Hypothalamus (tissue), 51 donors: ENCODE results near the gene APOC1.
A peak's percentile ranks its signal among the peaks of the same experiment; 100 is the strongest.
"Not testable (repeated sequence)": the region's sequence is repeated elsewhere in the genome, so short reads cannot be mapped to it uniquely, and the experiment has no call there.

Source experiments
- DNase-seq, 51 donors: peaks; one replicate each; lab custom pipeline; 2025; lab: John Stamatoyannopoulos, UW

APOC1 gene

DNA sequence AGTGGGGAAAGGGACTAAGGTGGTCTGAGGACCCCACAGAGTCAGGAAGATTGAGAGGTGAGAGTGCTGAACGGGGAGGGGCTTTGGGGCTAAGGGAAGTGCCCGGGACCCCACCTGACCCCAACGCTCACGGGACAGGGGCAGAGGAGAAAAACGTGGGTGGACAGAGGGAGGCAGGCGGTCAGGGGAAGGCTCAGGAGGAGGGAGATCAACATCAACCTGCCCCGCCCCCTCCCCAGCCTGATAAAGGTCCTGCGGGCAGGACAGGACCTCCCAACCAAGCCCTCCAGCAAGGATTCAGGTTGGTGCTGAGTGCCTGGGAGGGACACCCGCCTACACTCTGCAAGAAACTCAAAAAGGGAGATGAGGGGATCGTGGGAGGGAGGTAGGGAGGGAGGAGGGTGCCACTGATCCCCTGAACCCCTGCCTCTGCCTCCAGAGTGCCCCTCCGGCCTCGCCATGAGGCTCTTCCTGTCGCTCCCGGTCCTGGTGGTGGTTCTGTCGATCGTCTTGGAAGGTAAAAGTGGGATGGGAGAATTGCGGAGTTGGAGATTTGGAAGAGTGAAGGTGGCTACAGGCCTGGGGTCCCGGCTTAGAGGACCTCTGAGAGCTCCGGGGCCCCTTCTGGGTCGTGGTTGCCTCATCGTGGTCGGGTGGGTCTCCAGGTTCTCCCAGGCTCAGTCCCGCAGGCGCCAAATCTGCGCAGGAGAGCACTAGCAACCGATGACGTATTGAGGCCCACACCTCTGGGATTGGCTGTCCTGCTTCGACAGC lies at the start of gene APOC1:
APOC1 (plus strand) TSS at position 176 of the 774 bp plus-strand sequence; CDS start at position 460, 284 bp downstream.
- DNase-seq: peak in 50 of 51 donors; percentile 16 to 90 (median 72)

DNA sequence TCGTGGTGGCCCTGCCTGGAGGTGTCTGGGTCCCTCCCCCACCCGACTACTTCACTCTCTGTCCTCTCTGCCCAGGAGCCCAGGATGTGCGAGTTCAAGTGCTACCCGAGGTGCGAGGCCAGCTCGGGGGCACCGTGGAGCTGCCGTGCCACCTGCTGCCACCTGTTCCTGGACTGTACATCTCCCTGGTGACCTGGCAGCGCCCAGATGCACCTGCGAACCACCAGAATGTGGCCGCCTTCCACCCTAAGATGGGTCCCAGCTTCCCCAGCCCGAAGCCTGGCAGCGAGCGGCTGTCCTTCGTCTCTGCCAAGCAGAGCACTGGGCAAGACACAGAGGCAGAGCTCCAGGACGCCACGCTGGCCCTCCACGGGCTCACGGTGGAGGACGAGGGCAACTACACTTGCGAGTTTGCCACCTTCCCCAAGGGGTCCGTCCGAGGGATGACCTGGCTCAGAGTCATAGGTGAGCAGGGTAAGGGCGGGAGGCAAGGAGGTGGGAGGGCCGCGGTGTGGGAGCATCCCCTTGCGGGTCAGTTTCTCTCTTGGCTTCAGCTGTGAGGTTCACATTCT lies 49.1 kb upstream of the APOC1 start:
- DNase-seq: peak in 2 of 51 donors; percentile 5 to 7

DNA sequence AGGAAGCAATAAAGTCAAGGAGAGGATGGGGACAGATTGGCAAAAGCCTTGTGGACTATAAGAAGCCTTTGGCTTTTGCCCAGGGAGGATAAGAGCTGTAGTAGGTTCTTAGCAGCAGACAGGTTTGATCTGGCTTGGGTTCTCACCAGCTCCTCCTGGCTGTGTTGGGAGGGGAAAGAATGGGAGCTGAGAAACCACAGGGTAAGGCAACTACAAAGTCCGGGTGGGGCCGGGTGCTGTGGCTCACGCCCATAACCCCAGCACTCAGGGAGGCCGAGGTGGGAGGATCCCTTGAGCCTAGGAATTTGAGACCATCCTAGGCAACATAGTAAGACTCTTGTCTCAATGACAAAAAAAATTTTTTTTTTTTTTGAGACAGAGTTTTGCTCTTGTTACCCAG lies 47.7 kb upstream of the APOC1 start:
- DNase-seq: no peak

DNA sequence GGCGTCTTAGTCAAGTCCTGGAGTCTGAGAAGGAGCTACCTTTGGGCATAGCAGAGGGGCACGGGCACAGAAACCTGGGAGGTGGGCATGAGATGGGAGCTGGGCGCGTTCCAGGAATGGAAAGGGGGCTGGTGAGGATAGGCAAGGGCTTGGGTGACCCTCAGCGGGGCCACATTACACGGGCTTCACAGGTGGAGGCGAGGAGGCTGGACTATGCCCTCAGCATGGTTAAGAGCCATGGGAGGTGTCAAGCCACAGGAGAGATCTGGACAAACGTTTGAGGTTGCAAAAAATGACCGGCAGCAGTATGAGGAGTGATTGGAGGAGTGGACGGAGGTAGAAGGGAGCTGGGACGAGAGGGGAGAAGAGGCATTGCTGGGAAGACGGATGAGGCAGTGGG lies 46.8 kb upstream of the APOC1 start:
- no peak for DNase-seq

DNA sequence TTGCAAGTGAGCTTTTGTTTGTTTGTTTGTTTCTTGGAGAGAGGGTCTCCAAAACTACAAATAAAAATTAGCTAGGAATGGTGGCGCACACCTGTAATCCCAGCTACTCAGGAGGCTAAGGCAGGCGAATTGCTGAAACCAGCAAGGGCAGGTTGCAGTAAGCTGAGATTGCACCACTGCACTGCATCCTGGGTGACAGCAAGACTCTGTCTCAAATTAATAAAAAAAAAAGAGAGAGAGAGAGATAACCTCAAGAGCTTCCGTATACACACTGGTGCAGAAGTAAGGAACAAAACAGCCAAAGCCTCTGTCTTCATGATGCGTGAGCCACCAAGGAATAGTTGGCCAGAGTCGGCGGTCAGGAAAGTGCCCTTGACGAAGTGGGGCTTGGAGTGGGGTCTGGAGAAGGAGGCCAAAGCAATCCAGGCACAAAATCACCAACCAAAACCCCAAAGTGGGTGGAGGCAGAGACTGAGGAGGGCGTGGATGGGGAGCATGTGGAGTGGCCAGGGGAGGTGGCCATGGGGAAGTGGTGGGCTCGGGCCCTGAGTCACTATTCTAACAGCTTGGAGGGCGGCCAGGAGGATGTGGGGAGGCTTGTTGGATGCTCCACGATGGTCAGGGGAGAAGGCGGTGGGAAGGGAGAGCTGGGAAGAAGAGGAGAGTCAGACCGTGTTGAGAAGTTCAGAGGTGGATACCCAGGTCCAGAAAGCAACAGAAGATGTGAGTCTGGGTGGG lies 44.5 kb upstream of the APOC1 start:
- DNase-seq: peak in 11 of 51 donors; percentile 5 to 26 (median 13)

DNA sequence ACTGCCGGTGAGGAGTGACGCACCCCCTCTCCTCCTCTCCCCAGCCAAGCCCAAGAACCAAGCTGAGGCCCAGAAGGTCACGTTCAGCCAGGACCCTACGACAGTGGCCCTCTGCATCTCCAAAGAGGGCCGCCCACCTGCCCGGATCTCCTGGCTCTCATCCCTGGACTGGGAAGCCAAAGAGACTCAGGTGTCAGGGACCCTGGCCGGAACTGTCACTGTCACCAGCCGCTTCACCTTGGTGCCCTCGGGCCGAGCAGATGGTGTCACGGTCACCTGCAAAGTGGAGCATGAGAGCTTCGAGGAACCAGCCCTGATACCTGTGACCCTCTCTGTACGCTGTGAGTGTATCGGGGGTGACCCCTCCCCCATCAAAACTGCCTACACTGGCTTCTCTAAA lies 42.6 kb upstream of the APOC1 start:
- DNase-seq: no peak

DNA sequence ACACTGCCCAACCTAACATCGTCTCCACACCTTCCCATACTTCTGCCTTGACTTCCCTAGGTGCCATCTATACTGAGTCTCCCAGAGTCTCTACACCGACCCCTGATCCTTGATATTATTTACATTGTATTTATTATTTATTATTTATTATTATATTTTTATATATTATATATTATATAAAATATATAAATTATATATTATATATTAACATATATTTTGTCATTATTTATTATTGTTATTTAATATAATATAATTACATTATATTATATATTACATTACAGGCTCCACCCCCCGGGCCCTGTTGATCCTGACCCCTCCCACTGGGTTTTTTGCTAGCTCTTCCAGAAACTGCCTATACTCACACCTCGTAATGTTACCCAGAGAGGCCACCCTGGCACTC lies 41.7 kb upstream of the APOC1 start:
- DNase-seq: no peak

DNA sequence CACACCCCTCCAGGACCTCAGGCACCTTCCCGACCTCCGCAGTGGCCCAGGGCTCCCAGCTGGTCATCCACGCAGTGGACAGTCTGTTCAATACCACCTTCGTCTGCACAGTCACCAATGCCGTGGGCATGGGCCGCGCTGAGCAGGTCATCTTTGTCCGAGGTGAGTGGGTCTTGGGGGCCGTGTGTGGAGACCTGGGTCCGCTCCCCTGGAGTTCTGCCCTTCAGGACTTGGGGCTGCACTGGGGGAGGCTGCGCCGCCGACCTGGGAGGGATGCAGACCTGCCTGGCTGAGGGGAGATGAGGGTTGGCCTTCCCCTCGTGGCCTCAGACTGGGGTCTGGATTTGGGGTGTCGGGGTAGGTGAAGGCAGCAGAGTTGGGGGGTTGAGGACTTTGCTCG lies 40.1 kb upstream of the APOC1 start:
- DNase-seq: no peak

DNA sequence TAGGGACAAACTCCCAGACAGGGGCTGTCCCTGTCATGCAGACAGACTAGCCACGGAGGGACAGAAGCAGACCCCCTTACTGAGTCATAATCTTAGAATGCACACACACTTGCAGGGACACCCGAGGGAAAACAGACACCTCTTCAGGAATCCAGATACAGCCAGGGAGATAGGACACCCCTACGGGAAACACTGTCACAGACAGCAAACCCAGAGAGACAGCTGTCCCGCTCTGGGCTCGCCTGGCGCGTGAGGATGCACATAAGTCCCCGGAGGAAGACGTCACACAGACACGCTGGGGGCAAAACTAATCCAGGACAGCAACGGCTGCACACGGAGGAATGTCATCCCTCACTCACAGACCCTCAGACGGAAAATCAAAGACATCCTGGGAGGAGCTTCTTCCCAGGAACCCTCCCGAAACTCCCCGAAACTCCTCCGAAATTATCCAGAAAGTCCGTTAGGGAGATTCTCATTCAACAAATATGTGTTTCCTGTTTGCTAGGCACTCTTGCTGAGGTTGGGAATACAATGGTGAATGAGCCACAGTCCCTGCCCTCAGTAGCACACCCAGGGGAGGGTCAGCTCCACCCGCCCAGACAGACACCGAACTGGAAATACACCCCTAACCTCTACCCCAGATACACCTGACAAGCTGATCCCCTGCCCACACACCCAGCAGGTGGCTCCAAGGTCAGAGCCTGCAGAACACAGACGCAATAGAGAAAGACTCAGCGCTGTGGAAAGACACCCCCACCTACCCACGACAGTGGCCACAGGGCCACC lies 38.5 kb upstream of the APOC1 start:
- no peak for DNase-seq

DNA sequence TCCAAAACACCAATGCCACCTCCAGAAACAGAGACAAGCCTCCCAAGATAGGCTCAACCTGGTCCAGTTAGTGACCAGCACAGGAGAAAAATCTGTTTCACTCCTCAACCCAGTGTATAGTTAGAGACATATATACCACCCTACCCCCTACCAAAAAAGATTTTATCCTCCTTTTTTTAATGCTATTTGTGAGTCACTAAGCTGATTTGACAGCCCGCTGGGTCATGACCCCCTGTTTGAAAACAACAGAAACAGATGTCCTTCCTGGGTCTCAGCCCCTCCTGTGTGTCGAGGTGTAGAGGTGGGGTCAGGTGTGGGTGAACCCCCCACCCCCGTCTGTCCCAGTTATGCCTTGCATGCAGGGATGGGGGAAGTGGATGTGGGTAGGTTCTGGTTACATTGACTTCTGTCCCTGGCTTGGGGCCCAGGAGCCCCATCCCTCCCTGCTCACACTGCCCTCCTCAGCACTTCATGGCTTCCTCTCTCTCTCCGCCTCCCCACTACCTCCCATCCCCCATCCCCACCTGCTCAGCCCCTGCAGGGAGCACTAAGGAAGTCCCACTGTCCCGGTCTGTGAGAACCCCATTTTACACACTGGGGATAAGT lies 37.4 kb upstream of the APOC1 start:
- no peak for DNase-seq

DNA sequence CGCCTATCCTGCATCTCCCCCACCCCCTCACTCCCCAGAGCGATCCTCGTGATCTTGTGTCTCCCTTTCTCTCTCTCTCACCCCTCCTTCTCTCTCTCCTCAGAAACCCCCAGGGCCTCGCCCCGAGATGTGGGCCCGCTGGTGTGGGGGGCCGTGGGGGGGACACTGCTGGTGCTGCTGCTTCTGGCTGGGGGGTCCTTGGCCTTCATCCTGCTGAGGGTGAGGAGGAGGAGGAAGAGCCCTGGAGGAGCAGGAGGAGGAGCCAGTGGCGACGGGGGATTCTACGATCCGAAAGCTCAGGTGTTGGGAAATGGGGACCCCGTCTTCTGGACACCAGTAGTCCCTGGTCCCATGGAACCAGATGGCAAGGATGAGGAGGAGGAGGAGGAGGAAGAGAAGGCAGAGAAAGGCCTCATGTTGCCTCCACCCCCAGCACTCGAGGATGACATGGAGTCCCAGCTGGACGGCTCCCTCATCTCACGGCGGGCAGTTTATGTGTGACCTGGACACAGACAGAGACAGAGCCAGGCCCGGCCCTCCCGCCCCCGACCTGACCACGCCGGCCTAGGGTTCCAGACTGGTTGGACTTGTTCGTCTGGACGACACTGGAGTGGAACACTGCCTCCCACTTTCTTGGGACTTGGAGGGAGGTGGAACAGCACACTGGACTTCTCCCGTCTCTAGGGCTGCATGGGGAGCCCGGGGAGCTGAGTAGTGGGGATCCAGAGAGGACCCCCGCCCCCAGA lies 36.1 kb upstream of the APOC1 start:
- no peak for DNase-seq

DNA sequence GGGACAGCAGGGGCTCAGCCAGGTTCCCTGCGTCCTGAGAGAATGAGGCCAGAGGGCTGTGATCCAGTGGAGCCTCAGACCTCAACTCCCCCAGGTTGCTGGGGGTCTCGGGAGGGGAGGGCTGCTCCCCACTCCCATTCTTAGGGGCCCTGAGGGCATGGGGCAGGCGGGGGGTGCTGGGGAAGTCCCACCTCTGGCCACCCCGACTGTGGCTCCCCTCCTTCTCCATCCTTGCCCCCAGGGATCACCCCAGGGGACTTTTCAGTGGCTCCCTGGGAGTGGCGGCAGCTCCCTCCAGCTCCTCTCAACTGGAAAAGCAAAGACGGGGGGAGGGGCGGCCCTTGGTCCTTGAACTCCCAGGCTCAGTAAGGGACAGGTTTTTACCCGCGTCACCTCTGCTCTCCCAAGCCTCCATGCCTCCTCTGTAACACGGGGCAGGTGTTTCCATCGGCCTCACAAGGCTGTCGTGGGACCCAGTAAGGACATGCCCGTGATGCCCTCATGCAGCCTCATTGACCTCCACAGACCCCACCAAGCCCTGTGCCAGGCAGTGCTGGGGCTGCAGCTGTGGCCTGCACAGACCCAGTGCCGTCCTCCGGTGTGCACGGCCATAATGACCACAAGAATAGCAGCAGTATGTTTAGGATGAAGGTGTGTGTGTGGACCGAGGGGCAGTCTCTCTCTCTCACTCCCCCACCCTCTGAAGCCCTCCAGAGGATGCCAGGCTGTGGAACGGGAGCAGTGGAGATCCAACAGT lies 34.9 kb upstream of the APOC1 start:
- no peak for DNase-seq

DNA sequence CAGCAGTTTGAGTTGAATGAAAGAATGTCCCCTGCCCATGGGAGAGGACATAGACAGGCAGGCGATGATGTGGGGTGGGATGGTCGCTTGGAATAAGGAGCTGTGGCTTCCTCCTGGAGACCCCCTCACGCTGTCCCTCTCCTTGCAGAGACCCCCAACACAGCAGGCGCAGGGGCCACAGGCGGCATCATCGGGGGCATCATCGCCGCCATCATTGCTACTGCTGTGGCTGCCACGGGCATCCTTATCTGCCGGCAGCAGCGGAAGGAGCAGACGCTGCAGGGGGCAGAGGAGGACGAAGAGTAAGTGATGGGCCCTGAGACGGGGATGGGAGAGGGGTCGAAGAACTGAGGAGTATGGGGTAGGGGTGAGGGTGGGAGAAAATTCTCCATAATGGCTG lies 32.3 kb upstream of the APOC1 start:
- DNase-seq: no peak

DNA sequence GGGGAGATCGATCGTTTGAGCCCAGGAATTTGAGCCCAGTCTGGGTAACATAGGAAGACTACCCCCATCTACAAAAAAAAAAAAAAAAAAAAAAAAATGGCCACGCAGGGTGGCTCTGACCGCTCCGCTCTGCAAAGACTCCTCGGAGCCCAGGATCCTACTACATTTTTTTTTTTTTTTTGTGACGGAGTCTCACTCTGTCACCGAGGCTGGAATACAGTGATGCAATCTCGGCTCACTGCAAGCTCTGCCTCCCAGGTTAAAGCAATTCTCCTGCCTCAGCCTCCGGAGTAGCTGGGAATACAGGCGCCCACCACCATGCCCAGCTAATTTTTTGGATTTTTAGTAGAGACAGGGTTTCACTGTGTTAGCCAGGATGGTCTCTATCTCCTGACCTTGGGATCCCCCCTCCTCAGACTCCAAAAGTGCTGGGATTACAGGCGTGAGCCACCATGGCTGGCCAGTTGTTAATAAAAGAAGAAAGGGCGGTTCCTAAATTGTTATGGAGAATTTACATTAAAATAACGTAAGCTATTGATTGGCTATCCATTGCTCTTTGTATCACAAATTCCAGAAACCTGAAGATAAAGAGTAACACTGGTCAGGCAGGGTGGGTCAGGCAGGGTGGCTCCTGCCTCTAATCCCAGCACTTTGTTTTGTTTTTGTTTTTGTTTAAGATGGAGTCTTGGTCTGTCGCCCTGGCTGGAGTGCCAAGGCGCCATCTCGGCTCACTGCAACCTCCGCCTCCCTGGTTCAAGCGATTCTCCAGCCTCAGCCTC lies 31.6 kb upstream of the APOC1 start:
- not testable (repeated sequence) for DNase-seq

DNA sequence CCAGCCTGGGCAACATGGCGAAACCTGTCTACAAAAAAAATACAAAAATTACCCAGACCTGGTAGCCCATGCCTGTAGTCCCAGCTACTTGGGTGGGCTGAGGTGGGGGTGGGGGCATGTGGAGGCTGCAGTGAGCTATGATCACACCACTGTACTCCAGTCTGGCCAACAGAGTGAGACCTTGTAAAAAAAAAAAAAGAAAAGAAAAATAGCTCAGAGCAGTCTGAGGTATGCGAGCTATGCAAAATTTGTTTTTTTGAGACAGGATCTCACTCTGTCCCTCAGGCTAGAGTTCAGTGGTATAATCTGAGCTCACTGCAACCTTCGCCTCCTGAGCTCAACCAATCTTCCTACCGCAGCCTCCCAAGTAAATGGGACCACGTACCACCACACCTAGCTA lies 30.5 kb upstream of the APOC1 start:
- no peak for DNase-seq

DNA sequence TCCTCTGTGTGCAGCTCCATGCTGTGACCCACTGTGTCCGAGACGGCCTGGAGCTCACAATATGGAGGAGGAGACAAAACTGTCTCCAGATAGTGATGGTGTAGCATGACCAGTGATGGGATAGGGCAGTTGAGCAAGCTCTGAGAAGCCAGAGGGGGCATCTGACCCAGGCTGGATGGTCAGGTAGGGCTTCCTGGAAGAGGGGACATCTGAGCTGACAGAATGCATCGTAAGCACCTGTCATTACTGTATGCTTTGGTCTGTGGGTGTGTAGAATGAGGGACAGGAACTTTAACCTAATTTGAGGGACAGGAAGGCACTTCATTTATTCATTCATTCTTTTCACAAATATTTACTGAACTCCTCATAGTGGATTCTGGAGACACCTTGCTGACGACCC lies 29.8 kb upstream of the APOC1 start:
- no peak for DNase-seq

DNA sequence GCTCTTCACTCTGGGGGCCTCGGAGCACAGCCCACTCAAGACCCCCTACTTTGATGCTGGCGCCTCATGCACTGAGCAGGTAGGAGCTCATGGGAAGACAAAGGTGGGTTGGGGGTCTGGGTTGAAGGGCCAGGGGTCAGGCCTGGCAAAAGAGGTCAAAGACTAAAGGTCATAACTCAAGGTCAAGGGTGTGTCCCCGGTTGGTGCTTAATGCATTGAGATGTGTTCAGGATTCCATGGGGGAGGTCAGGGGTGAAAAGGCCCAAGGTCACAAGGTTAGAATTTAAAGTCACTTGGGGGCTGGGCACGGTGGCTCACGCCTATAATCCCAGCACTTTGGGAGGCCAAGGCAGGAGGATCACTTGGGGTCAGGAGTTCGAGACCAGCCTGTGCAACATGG lies 28.3 kb upstream of the APOC1 start:
- DNase-seq: no peak

DNA sequence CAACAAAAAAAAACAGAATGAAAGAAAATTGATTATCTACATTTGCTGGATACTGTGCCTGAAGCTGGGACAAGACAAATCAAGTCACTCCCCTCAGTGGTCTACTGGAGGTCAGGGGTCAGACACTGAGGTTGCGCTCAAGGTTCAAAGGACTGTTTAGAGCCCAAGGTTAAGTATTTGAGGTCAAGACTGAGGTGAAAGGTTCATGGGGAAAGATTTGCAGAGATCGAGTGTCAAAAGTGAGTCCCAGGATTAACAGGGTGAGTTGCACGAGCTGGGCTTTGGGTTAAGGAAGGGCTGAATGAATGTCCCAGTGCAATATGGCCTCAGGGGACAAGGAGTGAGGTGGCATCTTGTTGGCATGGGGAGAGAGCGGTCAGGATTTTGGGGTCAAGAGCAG lies 26.8 kb upstream of the APOC1 start:
- no peak for DNase-seq
